Putamen (tissue), 1 donor: ENCODE data around the gene IBA57.

Source experiments
- DNase-seq: peaks from one replicate; pipeline ENCODE4 v3.0.0-alpha.2; 2016; ENCODE audit warnings: low spot score

IBA57 gene

DNA sequence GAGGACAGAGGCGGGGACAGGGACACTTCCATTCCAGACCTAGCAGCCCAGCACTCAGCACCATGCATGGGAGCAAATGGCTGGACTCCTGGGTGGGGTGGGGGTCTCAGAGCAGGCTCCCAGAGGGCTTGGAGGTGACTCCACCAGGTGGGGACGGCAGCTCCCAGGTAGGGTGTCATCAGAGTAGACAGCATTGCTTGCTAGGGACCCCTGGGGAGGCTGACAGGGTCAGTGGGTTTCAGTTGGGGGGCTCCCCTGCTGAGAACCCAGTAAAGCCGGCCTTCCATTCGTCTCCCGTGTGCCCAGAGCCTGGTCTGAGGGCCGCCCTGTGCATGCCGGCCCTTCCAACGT lies 20.6 kb upstream of the IBA57 start:
- DNase-seq, result no peak

DNA sequence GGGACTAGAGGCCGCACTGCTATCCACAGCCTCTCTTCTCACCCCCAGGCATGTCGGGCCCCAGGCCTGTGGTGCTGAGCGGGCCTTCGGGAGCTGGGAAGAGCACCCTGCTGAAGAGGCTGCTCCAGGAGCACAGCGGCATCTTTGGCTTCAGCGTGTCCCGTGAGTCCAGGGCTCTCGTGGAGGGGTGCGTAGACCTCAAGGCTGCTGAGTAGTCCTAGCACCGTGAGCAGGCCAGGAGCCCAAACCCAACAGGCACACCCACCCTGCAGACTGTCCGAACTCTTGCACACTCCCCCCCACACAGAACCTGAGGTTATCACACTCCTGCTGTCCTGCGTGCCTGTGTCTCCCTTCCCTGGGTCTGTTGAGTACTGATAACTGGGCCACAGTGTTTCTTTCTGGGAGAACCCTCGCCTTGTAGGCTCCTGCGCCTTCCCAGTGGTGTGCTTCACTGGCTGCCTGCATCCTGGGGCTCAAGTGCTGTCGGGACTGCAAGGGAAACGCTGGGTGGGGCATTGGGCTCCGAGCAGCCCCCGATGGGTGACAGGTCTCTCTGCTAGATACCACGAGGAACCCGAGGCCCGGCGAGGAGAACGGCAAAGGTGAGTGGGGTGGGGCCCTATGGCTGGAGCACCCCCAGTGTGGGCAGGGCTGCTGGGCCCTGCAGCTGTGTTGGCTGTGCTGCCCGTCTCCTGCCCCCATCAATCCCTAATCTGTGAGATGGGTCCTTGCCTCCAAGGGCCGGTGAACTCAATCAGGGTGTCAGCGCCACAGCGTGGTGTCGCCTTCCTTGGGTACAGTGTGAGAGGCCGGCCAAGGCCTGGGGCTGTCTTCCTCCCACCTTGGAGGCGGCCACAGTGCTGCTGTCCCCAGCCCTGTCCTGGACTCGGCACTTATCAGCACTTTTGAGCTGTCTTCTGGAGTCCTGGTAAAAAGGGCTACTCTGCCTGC lies 19.9 kb upstream of the IBA57 start:
- no peak for DNase-seq

DNA sequence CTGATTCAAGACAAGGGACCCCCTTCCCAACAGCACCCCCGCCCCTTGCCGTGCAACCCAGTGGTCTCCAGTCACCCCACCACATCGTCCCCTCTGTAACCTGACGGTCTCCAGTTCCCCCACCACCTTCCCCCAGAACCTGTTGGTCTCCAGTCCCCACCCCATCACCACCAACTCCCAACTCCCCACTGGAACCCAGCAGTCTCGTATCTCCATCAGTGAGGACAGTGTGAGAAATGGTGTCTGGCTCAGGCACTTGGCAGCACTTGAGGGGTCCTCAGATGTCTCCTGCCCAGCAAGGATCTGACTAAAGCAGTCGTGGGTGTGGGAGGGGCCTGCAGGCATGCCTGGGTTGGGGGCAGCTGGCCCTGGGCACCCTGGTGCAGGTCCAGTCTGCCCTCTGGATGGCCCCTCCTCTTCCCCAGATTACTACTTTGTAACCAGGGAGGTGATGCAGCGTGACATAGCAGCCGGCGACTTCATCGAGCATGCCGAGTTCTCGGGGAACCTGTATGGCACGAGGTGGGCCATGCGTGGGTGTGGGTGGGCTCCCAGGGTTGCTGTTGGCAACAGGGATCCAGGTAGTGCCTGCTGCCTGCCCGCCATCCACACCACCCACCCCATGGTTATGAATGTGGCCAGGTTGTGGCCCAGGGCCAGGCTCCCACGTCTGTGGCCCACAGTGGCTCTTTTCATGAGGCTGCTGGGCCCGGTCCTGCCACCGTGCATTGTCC lies 19.0 kb upstream of the IBA57 start:
- no peak for DNase-seq

DNA sequence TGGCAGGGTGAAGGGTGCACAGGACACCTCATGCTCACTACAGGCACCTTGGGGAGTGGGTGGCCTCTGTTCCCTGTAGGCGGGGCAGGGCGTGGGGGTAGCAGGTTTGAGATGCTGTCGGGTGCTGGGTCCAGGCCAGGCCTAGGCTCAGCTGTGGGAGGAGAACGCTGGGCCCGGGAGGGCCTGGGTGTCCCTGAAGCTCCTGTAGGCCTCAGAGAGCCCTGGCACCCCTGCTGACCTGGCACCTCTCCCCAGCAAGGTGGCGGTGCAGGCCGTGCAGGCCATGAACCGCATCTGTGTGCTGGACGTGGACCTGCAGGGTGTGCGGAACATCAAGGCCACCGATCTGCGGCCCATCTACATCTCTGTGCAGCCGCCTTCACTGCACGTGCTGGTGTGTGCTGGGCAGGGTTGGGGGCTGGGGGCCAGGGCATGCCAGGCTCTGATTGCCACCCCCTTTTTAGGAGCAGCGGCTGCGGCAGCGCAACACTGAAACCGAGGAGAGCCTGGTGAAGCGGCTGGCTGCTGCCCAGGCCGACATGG lies 18.4 kb upstream of the IBA57 start:
- DNase-seq, result no peak

DNA sequence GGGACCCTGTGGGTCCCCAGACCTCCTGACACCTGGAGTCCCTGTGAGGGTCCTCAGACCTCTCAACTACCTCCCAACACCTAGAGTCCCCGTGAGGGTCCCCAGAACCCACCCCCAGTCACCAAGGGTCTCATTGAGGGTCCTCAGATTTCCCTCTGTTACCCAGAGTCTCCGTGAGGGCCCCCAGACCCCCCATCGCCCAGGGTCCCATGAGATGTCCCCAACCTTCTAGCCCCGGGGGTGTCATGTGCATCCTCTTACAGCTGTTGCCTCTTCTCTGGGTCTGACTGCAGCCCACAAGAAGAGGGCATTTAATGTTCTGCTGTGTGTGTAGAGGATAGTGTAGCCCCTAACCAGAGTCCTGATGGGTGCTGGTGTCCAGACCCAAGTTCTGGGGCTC lies 17.8 kb upstream of the IBA57 start:
- DNase-seq, result no peak

DNA sequence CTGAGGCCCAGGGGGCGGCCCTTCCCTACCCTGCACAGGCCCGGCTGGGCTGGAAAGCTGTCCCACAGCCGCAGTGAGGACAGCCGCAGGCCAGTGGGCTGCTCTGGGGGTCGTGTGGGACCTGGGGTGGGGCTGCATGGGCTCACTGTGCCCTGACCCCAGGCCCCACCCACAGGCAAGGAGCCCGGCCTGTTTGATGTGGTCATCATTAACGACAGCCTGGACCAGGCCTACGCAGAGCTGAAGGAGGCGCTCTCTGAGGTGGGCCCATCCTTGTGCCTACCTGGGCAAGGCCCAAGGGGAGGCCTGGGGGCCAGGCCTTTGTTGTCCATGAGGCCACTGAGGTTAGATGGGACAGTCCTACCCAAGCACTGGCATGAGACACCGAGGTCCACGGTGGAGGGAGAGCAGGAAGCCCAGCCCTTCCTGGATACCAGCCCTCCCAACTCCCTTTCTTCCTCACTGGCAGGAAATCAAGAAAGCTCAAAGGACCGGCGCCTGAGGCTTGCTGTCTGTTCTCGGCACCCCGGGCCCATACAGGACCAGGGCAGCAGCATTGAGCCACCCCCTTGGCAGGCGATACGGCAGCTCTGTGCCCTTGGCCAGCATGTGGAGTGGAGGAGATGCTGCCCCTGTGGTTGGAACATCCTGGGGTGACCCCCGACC lies 17.3 kb upstream of the IBA57 start:
- DNase-seq, result peak; percentile 38

DNA sequence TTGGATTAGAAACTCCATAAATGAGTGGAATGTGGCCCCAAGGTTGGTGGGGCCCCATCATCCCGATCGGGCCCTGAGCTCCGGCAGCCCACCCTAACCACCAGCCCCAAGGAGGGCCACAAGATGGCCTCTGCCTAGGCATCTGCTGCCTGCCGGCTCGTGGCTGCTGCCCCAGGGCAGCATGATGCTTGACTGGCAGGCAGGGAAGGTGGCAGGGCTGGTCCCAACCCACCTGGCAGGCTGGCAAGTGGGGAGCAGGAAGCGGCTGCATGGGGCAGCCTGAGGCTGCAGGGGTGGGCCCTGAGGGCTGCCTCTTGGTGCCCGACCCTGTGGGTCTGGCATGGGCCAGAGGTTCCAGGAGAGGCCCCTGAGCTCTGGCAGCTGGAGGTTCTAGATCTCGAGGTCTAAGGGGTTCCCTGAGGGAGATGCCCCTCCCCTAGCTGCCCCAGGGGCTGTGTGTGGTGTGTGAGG lies 16.6 kb upstream of the IBA57 start:
- DNase-seq, result no peak

DNA sequence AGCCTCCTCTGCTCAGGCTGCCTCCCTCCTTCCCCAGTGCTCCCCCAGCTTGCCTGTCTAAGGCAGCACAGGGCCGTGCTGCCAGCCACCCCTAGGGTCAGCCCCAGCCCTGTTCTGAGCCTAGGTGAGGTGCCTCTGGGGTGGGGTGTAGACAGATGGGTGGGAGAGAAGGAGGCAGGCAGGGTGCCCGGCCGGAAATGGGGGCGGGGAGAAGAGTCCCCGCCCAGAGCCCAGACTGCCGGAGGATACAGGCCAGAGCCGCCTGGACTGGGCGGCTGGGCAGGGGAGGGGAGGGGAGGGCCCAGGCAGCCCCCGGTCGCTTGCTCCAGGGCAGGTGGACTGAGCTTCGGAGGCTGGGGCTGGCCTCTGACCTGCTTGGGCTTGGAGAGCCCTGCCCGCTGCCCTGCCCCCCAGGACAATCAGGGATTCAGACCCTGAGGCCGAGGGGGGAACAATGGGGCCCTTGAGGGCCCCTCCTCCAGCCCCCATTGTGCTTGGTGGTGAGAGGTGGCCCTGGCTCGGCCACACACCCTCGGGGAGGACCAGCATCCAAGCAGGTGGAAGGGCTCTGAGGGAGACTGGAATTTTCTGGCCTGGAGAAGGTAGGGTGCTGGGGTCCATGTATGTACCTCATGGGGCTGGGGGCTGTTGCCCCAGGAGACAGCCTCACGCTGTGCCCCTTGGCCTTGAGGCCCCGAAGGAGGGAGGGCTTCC lies 16.0 kb upstream of the IBA57 start, which contains the start of gene GJC2:
Gene GJC2 (plus strand): TSS at position 525 of the 714 bp plus-strand sequence. CDS start 7,829 bp downstream, outside the sequence.
- peak; percentile 64 for DNase-seq

DNA sequence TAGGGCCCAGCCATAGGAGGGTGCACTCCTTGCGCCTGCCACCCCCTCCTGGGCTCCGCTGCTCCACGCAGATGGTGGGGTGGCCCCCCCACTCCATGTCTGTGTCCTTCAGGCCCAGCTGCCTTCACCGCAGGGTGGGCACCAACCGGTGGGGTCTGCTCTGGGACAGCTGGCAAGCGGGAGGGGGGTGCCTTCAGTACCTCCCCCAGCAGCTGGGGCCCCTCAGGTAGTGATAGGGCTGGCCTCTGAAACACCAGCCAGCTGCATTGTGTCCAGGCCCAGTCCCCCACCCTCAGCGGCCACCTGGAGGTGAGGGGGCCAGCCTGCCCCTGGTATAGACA lies 15.5 kb upstream of the IBA57 start:
- no peak for DNase-seq

DNA sequence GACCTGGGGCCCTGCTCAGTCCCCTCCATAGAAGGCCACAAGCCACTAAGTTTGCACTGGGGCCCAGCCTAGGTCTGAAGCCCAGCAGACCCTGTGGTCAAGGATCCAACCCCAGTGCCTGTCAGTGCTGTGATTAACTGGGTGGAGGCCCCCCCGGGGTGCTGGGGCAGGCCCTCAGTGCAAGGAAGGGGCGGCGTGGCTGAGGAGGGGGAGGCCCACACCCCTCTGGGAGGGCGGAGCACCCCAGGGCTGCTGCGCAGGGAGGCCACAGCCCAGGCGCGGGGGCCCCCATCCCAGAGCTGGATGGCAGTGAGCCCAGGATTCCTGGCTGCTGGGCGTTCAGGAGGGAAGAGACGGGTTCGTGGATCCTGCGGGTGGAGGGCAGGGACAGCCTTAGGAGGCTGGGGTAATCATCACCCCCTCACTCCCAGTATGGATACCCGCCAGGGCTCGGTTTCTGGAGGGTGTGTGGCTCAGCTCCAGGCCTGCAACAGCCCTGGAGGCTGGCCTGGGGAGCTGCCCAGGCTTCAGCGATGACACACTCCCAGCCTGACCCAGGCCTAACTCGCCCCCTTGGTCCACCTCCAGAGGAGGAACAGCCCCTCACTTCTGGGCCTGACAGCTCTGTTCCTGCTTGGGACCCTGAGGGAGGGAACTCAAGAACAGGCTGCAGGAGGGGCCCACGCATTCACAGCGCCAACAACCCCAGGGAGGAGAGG lies 15.0 kb upstream of the IBA57 start:
- peak; percentile 70 for DNase-seq

DNA sequence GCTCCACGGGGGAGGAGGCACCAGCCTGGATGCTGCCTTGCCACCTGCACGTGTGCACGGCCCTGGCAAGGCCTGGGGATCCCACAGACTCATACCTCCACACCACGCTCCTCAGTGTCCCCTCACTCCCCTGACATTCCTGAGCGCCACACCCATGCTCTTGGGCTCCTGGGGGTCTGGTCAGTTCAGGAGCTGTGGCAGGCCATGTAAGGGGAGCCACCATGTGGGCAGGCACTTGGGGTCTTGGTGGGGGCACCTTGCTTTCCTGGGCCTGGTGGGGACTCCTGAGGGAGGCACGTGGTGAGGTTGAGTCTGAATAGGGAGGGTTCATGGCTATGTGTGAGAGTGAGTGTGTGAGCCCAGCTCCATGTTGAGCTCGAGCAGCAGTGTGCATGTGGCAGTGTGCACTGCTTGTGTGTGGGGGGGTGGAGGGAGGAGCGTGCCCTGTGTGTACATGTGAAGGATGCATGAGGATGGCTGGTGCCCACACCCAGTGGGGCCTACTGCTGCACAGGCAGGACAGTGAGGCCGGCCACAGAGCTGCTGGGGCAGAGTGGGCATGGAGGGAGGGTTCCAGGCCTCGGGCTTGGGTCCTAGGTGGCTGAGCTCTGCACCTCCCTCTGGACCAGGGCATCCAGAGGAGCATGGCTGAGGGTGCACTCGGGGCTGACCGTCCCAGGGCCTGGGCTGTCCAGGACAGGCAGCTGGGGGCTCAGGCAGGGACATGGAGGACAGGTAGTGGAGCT lies 14.3 kb upstream of the IBA57 start:
- no peak for DNase-seq

DNA sequence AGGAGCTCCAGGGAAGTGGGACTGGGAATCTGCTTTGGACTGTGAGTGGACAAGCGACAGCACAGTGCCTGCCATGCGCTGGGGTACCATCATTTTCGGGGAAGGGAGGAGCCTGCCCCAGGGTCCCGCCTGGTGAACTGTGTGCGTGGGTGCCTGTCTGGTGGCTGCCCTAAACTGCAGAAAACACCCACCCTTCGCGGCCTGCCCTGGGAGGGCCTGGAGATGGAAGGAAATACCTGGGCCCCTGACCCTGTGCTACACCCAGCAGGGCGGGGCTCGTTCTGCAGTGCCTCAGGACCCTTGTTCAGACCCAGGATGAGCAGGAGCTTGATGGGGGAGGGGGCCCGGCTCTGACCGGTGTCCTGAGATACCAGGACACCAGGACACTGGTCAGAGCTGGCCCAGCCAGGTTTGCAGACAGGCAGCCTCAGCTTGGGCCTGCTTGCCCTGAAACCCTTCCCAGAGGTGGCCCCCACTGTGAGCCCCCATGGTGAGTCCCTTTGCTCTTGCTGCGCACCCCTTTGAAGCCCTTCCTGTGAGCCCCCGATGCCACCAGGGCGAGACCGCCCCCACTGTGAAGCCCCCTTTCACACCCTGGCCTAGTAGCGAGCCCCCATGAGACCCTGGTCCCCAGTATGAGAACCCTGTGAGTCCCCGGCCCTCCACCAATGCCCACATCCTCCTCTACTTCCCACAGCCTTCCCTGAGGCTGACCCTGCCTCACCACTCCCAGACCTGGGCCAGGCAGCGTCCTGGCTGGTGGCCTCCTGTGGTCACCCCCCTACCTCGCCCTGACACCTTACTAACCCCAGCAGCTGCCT lies 13.3 kb upstream of the IBA57 start:
- DNase-seq, result no peak

DNA sequence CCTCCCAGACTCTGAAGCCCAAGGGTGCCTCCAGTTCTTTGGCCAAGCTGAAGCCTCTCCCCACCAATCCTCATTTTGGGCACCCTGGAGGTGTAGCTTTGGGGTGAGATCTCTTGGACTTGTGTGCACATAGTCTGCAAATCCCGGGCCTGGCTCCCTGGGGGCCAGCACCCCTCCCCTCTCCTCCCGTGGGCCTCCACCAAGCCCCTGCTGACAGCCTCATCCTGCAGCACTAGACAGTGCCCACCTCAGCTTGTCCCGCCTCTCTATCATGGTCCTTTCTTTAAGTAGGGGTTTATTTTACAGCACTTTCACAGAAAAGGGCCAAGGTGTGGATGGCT lies 12.7 kb upstream of the IBA57 start:
- no peak for DNase-seq

DNA sequence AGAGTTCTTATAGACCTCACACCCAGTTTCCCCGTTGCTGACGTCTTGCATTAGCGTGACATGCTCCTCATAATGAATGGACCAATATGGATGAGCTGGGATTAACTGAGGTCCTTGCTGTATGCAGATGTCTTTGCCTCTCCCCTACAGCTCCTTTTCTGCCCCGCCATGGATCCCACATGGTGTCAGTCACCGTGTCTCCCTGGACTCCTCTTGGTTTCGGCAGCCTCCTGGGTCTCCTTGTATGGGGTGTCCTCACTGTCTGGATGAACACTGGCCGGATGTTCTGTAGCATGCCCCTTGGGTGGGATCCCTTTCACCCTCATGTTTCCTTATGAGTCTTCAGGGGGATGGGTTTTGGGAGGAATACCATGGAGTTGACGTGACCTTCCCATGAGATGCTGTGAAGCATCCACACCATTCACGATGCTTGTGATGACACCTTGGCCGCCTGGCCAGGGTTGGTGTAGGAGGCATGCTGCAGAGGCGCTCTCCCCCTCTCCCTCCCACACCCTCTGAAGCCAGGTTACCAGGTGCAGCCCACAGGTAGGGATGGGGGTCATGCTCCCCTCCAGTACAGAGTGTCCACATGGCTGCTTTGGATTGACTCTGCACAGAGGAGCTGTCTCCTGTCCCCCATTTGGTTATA lies 11.5 kb upstream of the IBA57 start:
- no peak for DNase-seq

DNA sequence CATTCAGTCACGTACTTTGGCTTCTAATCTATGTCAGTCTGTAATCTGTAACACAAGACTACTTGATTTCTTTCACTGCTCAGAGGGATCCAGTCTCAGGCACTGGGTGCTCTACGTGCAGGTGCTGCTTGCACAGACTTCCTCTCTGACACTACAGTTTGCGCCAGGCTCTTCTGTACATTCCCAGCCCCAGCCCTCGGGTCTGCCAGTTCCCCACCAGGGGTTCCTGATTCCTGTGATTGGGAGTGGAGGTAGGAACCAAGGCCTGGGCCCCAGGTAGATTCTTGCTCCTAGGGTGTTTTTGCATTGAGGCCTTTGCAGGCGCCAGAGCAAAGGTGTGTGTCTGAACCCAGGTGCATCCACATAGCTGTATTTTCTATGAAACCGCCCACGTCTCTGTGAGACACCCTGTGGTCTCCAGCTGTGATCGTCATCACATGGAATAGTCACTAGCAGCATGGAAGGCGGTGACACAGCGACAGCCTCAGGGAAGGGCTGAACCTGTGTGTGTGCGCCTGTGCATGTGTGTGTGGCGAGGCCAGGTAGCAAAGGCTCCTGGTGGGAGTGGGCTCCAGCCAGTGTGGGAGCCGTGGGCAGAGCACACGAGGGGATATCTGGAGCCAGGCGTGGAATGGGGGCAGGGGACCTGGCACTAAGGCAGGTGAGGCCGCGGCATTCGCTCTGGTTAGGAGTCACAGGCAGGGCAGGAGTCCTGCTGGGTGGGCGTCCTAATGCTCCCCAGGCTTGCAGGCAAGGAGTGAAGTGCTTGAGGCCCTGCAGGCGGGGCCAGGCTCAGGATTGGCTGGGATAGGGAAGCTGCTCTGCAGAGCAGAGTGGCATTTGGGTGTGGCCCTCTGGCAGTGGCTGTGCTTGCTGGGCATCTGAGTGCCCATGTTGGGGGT lies 10.7 kb upstream of the IBA57 start:
- DNase-seq, result no peak

DNA sequence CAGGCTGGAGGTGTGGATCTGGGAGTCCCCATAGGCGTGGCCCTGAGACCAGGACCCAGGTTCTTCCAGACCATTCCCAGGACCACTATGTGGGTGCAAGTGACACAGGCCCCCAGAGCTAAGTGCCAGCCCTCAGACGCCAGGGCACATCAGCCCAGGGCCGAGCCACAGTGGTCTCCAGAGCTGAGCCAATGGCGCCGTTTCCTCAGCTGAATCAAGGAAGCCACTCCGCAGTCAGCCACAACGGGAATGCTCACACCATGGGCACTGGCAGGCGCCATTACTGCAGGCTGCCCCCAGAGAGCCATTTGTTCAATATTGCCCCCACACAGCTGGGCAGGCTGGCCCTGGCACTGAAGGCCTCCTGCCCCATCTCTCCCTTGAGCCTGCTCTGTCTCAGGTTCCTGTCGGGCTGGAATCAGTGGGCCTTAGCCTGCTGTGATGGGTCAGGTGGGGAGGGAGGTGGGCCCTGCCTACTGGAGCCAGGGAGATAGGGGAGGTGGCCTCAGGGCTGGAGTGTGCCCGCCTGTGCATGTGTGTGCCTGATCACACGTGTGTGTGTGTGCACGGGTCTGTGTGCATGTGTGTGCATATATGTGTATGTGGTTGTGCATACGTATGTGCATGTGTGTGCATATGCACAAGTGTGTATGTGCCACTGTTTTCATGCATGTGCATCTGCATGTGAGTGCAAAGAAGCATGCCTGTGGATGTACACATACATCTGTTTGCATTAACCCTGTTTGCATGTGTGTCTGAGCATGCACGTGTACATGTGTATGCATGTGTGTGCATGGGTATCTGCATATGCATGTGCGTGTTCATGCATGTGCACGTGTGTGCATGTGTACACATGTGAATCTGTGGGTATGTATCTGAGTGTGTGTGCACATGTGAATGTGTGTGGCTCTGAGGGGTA lies 9.7 kb upstream of the IBA57 start:
- DNase-seq, result no peak

DNA sequence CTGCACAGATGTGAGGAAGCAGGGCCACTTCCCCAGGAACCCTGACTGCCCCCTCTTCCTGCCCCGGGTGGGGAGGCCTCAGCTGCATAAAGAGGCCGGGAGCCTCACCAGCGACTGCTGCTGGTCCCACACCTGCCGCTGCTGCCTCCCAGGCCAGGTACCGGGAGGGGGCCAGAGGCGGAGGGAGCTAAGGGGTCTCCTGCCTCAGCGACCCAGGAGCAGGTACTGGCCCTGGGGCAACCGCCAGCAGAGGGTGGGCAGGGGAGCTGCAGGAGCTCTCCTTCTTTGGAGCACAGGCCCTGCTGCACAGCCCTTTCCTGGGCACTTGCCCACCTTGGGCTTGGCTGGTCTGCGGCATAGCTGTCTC lies 9.1 kb upstream of the IBA57 start:
- DNase-seq, result no peak
